Large intestine (tissue), 3 donors: ENCODE results near the gene TMEM128. TPM values are rescaled to one million over a fixed set of nuclear protein-coding genes. Genes with fewer than 3 reads are reported as not detected.
"Not testable (repeated sequence)": the region's sequence is repeated elsewhere in the genome, so short reads cannot be mapped to it uniquely, and the experiment has no call there.

Source experiments
- DNase-seq, 2 donors: peaks; one replicate each; pipeline versions ENCODE4 v3.0.0 to v3.0.0-alpha.2; 2013
- H3K27ac ChIP-seq: one replicate; pipeline ENCODE4 v1.5.1; 2013; ENCODE audit warnings: low read length
- H3K27me3 ChIP-seq: 2 replicates; pipeline ENCODE4 v1.6.1; 2013; ENCODE audit warnings: low read length; ENCODE audit not compliant: control insufficient read depth, insufficient read depth
- H3K36me3 ChIP-seq: 2 replicates; pipeline ENCODE4 v1.6.1; 2013; ENCODE audit warnings: low read length; ENCODE audit not compliant: control insufficient read depth, insufficient read depth
- H3K4me1 ChIP-seq: one replicate; pipeline ENCODE4 v1.6.1; 2013; ENCODE audit warnings: low read length; ENCODE audit not compliant: control insufficient read depth, insufficient read depth
- H3K4me3 ChIP-seq: one replicate; pipeline ENCODE4 v1.5.1; 2013; ENCODE audit warnings: low read length
- H3K9me3 ChIP-seq: one replicate; pipeline ENCODE4 v1.6.1; 2013; ENCODE audit warnings: mild to moderate bottlenecking, low read depth, low read length, moderate library complexity; ENCODE audit not compliant: control insufficient read depth
- WGBS: methylation state at CpG from one replicate; pipeline ENCODE4 v1.1.5; 2013; ENCODE audit warnings: low lambda C conversion rate; ENCODE audit not compliant: insufficient coverage; 5-methylcytosine and 5-hydroxymethylcytosine counted together
- polyA plus RNA-seq: library from polyadenylated mRNA; unstranded; fragments of 120-200 nt; gene quantifications from one replicate; pipeline ENCODE4 v1.2.1, GENCODE V29; 2013

The TMEM128 gene
- polyA plus RNA-seq, 1 donor: 32.3 TPM

GRCh38 chr4:4228356-4228668, 19.7 kb downstream of the TMEM128 start:
- Histone ChIP-seq H3K9me3 (peaks cover 2% of the 10 kb centered on the region), H3K4me1 (no peaks in the 10 kb centered on the region), H3K27me3 (peaks cover 57% of the 10 kb centered on the region), H3K36me3 (no peaks in the 10 kb centered on the region), H3K27ac (no peak overlapping the region), H3K4me3 (no peak overlapping the region)
- no CpG with 5 or more reads among the region's 1 CpG for WGBS
- DNase-seq: no peak

- Histone ChIP-seq H3K27ac (no peak overlapping the region), H3K36me3 (no peaks in the 10 kb centered on the region), H3K4me3 (no peak overlapping the region), H3K4me1 (no peaks in the 10 kb centered on the region), H3K9me3 (peaks cover 2% of the 10 kb centered on the region), H3K27me3 (peaks cover 57% of the 10 kb centered on the region)
- DNase-seq: no peak
- no CpG with 5 or more reads among the region's 51 CpGs for WGBS
These were observed 20.3 kb downstream of the TMEM128 start for GRCh38 chr4:4227510-4228355.

- no peak for DNase-seq
- no peaks in the 10 kb centered on the region for H3K36me3 ChIP-seq
- peaks cover 57% of the 10 kb centered on the region for H3K27me3 ChIP-seq
- WGBS: no CpG with 5 or more reads among the region's 82 CpGs
- peaks cover 2% of the 10 kb centered on the region for H3K9me3 ChIP-seq
- H3K4me3 ChIP-seq: no peak within 1 kb of the TSS
- H3K4me1 ChIP-seq: no peaks in the 10 kb centered on the region
- no peak within 1 kb of the TSS for H3K27ac ChIP-seq
These were observed 21.2 kb downstream of the TMEM128 start, which contains the start of gene OTOP1 for GRCh38 chr4:4226606-4227438. Gene OTOP1, minus strand, starts transcription at chr4:4226929. Its CDS starts 65 bp downstream, at chr4:4226864.

GRCh38 chr4:4225915-4226605, 22.0 kb downstream of the TMEM128 start:
- peaks cover 2% of the 10 kb centered on the region for H3K9me3 ChIP-seq
- H3K4me3 ChIP-seq: no peak overlapping the region
- no peak overlapping the region for H3K27ac ChIP-seq
- no peaks in the 10 kb centered on the region for H3K4me1 ChIP-seq
- DNase-seq: no peak
- no peaks in the 10 kb centered on the region for H3K36me3 ChIP-seq
- no CpG with 5 or more reads among the region's 41 CpGs for WGBS
- H3K27me3 ChIP-seq: peaks cover 57% of the 10 kb centered on the region

DNA sequence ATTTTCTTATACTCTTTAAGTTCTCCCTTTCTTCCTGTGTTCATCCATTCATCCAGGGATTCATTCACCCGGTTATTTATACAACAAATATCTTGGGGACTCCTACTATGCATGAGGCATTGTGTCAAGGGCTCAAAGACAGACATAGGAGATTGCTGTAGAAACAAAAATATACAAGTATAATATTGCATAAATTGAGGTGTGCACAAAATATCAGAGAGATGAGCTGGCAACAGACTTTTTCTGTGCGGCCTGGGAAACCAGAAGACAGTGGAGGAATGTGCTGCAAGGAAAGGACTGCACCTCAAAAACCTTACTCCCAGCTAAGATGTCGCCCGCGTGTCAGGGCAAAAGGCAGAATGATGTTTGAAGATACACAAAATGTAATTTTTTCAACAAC, 30.9 kb downstream of the TMEM128 start:
- H3K27ac ChIP-seq: no peak overlapping the region
- H3K9me3 ChIP-seq: no peaks in the 10 kb centered on the region
- WGBS: 77% methylated on average over 4 of the region's 5 CpGs
- no peaks in the 10 kb centered on the region for H3K36me3 ChIP-seq
- no peak for DNase-seq
- H3K27me3 ChIP-seq: peaks cover 2% of the 10 kb centered on the region
- no peaks in the 10 kb centered on the region for H3K4me1 ChIP-seq
- no peak overlapping the region for H3K4me3 ChIP-seq

DNA sequence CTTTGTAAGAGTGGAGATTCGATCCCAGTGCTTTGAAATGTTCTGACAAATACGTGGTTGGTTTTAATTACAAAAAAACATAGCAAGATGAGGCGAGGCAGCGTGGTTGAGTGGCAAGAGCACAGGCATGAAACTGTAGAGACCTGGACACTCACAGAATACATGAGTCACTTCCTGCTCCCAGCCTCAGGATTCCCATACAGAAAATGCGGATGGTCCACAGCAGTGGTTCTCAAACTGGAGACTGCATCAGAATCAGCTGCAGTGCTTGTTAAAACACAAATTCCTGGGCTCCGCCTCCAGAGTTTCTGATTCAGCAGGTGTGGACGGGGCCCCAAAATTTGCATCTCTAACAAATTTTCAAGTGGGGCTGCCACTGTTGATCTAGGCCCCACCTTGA, 31.4 kb downstream of the TMEM128 start:
- no peaks in the 10 kb centered on the region for H3K36me3 ChIP-seq
- H3K27ac ChIP-seq: no peak overlapping the region
- H3K4me3 ChIP-seq: no peak overlapping the region
- no peaks in the 10 kb centered on the region for H3K4me1 ChIP-seq
- no peaks in the 10 kb centered on the region for H3K9me3 ChIP-seq
- DNase-seq: no peak
- 100% methylated on average over 1 of the region's 7 CpGs for WGBS
- peaks cover 2% of the 10 kb centered on the region for H3K27me3 ChIP-seq

- H3K27ac ChIP-seq, H3K4me1 ChIP-seq: not testable (repeated sequence)
- WGBS: no CpG with 5 or more reads among the region's 4 CpGs
These were observed 34.3 kb downstream of the TMEM128 start for GRCh38 chr4:4213674-4214073.

GRCh38 chr4:4206204-4206603, 41.8 kb downstream of the TMEM128 start:
- no peaks in the 10 kb centered on the region for H3K9me3 ChIP-seq
- no peaks in the 10 kb centered on the region for H3K4me1 ChIP-seq
- no peak for DNase-seq
- no peak overlapping the region for H3K4me3 ChIP-seq
- H3K36me3 ChIP-seq: no peaks in the 10 kb centered on the region
- H3K27me3 ChIP-seq: peaks cover 14% of the 10 kb centered on the region
- no peak overlapping the region for H3K27ac ChIP-seq

More at GRCh38 chr4:4213674-4214073, 34.3 kb downstream of the TMEM128 start:
- H3K4me3 ChIP-seq, H3K9me3 ChIP-seq, H3K27me3 ChIP-seq, H3K36me3 ChIP-seq, DNase-seq: not testable (repeated sequence)

GRCh38 chr4:4204401-4204745, 43.6 kb downstream of the TMEM128 start:
- Histone ChIP-seq H3K9me3 (no peaks in the 10 kb centered on the region), H3K27me3 (peaks cover 11% of the 10 kb centered on the region), H3K4me3 (no peak overlapping the region), H3K4me1 (no peaks in the 10 kb centered on the region), H3K36me3 (no peaks in the 10 kb centered on the region), H3K27ac (no peak overlapping the region)
- WGBS: no CpG with 5 or more reads among the region's 3 CpGs
- no peak for DNase-seq

- Histone ChIP-seq H3K4me3 (no peak overlapping the region), H3K27ac (no peak overlapping the region), H3K27me3 (peaks cover 11% of the 10 kb centered on the region), H3K36me3 (no peaks in the 10 kb centered on the region), H3K9me3 (no peaks in the 10 kb centered on the region), H3K4me1 (no peaks in the 10 kb centered on the region)
- DNase-seq: no peak
- 80% methylated on average over 1 of the region's 10 CpGs for WGBS
These were observed 44.2 kb downstream of the TMEM128 start for GRCh38 chr4:4203688-4204400.
